Thyroid gland (tissue), 4 donors: Measurements from ENCODE around the gene ABHD12. TPM values are rescaled to one million over a fixed set of nuclear protein-coding genes. Genes with fewer than 3 reads are reported as not detected.

Experiments used
- DNase-seq, 2 donors: peaks; one replicate each; pipeline ENCODE4 v3.0.0-alpha.2; 2019
- H3K27ac ChIP-seq, 3 donors: fragments of 200-600 bp; sonication (generic); 1 replicate in 2 of 3; 2 replicates in 1 of 3; pipeline ENCODE4 v1.5.1; 2016 to 2019; ENCODE audit warnings: mild to moderate bottlenecking in 1 of 3, moderate library complexity in 1 of 3
- H3K27me3 ChIP-seq: fragments of 200-600 bp; sonication (generic); one replicate; pipeline ENCODE4 v1.5.1; 2019
- H3K36me3 ChIP-seq, 2 donors: fragments of 200-600 bp; sonication (generic); one replicate each; pipeline ENCODE4 v1.5.1; 2016 to 2019
- H3K4me1 ChIP-seq, 2 donors: fragments of 200-600 bp; sonication (generic); one replicate each; pipeline ENCODE4 v1.5.1; 2017 to 2019
- H3K4me3 ChIP-seq, 3 donors: fragments of 200-600 bp; sonication (generic); replicated peaks in 1 of 3; 1 replicate in 2 of 3; 2 replicates in 1 of 3; pipeline ENCODE4 v1.5.1; 2016; ENCODE audit warnings: mild to moderate bottlenecking in 1 of 3
- H3K9me3 ChIP-seq: fragments of 200-600 bp; sonication (generic); one replicate; pipeline ENCODE4 v1.5.1; 2017
- CTCF ChIP-seq, 6 experiments: fragments of 200-600 bp in 3 of 6; fragments of 450-650 bp in 3 of 6; sonication (generic) in 3 of 6; IDR thresholded peaks; one replicate each; pipeline ENCODE4 v1.5.1; 2016 to 2019; ENCODE audit warnings: antibody characterized with exemption in 6 of 6, mild to moderate bottlenecking in 2 of 6, inconsistent platforms in 1 of 6, moderate library complexity in 1 of 6
- POLR2A ChIP-seq, 2 donors: fragments of 450-650 bp; IDR thresholded peaks; one replicate each; pipeline ENCODE4 v1.6.1; 2017; ENCODE audit warnings: antibody characterized with exemption in 2 of 2, mild to moderate bottlenecking in 2 of 2, moderate library complexity in 1 of 2
- WGBS, 2 donors: methylation state at CpG; one replicate each; pipeline ENCODE4 v1.1.5; 2017; 5-methylcytosine and 5-hydroxymethylcytosine counted together
- intact Hi-C: fragments of 100-400 bp; cut with DNase I; formaldehyde crosslinking; loops from one replicate; pipeline ENCODE4 v1.15.1; 2023
- total RNA-seq, 4 donors: library from RNA; depleted of rRNA; stranded (reverse); fragments of >200 nt; gene quantifications; one replicate each; pipeline ENCODE4 v1.2.3, GENCODE V29; 2016

The ABHD12 gene
- total RNA-seq, 4 donors from 2014 or later, result 103 to 212 (median 179) TPM

GRCh38 chr20:25294459-25295385 is 95.9 kb downstream of the ABHD12 start:
- intact Hi-C loops, result loop anchor here (10.0 kb wide), 1 partner anchor 60 kb away; no protein-coding TSS in a partner anchor
- TF ChIP-seq POLR2A (IDR thresholded peaks at IDR 0.05), result no peak
- TF ChIP-seq CTCF (IDR thresholded peaks at IDR 0.05), result peak; percentile 21 to 81 (median 56)
- H3K9me3 ChIP-seq, result no peaks in the 10 kb centered on the region
- no peak overlapping the region for H3K4me3 ChIP-seq
- H3K4me1 ChIP-seq, result peaks cover 7 to 9% of the 10 kb centered on the region in 2 donors
- DNase-seq, result peak; percentile 45 to 49
- WGBS, 2 donors, result 49 to 68% methylated on average over 19 to 21 of the region's 22 CpGs
- H3K27me3 ChIP-seq, result no peaks in the 10 kb centered on the region
- H3K27ac ChIP-seq, result peak overlapping the region in 1 of 3 donors; percentile 29
- H3K36me3 ChIP-seq, result peaks cover 3 to 17% of the 10 kb centered on the region in 2 donors

GRCh38 chr20:25293910-25294458 is 96.7 kb downstream of the ABHD12 start:
- 95 to 96% methylated on average over 12 to 13 of the region's 13 CpGs for WGBS, 2 donors
- Histone ChIP-seq H3K9me3 (no peaks in the 10 kb centered on the region), H3K27me3 (no peaks in the 10 kb centered on the region), H3K4me3 (no peak overlapping the region), H3K36me3 (peaks cover 3 to 17% of the 10 kb centered on the region in 2 donors), H3K4me1 (peaks cover 7 to 9% of the 10 kb centered on the region in 2 donors), H3K27ac (no peak overlapping the region)
- DNase-seq, result no peak
- intact Hi-C loops, result loop anchor here (10.0 kb wide), 1 partner anchor 59 kb away; no protein-coding TSS in a partner anchor
- TF ChIP-seq POLR2A (IDR thresholded peaks at IDR 0.05), result no peak
- TF ChIP-seq CTCF (IDR thresholded peaks at IDR 0.05), result no peak

- DNase-seq, result no peak
- no peak for TF ChIP-seq CTCF (IDR thresholded peaks at IDR 0.05)
- TF ChIP-seq POLR2A (IDR thresholded peaks at IDR 0.05), result no peak
- H3K27me3 ChIP-seq, result no peaks in the 10 kb centered on the region
- H3K36me3 ChIP-seq, result peaks cover 8 to 19% of the 10 kb centered on the region in 2 donors
- H3K27ac ChIP-seq, result no peak overlapping the region
- no peaks in the 10 kb centered on the region for H3K9me3 ChIP-seq
- H3K4me1 ChIP-seq, result peaks cover 7 to 9% of the 10 kb centered on the region in 2 donors
- WGBS, 2 donors, result 71 to 75% methylated on average over 10 of the region's 10 CpGs
- intact Hi-C loops, result loop anchor here (10.0 kb wide), 1 partner anchor 59 kb away; no protein-coding TSS in a partner anchor
- no peak overlapping the region for H3K4me3 ChIP-seq
These were observed 97.1 kb downstream of the ABHD12 start for GRCh38 chr20:25293507-25293906.

GRCh38 chr20:25292176-25292891 is 98.3 kb downstream of the ABHD12 start:
- DNase-seq, result no peak
- intact Hi-C loops, result loop anchor here (10.0 kb wide), 1 partner anchor 58 kb away; no protein-coding TSS in a partner anchor
- Histone ChIP-seq H3K27ac (no peak overlapping the region), H3K27me3 (no peaks in the 10 kb centered on the region), H3K36me3 (peaks cover 12 to 24% of the 10 kb centered on the region in 2 donors), H3K4me1 (peaks cover 7 to 9% of the 10 kb centered on the region in 2 donors), H3K4me3 (no peak overlapping the region), H3K9me3 (no peaks in the 10 kb centered on the region)
- WGBS, 2 donors, result 91 to 92% methylated on average over 18 to 20 of the region's 35 CpGs
- TF ChIP-seq POLR2A (IDR thresholded peaks at IDR 0.05), result no peak
- TF ChIP-seq CTCF (IDR thresholded peaks at IDR 0.05), result no peak
